Small intestine (tissue), 7 donors: ENCODE data around the gene ACADL. TPM values are rescaled to one million over a fixed set of nuclear protein-coding genes. Genes with fewer than 3 reads are reported as not detected.
A peak's percentile ranks its signal among the peaks of the same experiment; 100 is the strongest.
"Not testable (repeated sequence)": the region's sequence is repeated elsewhere in the genome, so short reads cannot be mapped to it uniquely, and the experiment has no call there.

ENCODE experiments used
- DNase-seq, 2 donors: peaks; one replicate each; pipeline versions ENCODE4 v3.0.0 to v3.0.0-alpha.2; 2013
- FAIRE-seq: peaks from 2 replicates; lab custom pipeline; 2012; peaks lifted over from hg19 to GRCh38; lab: Jason Lieb, UNC
- H3K27ac ChIP-seq, 3 donors: one replicate each; pipeline ENCODE4 v1.5.1; 2013; ENCODE audit warnings: low read length in 2 of 3, mild to moderate bottlenecking in 2 of 3, control low read depth in 1 of 3, inconsistent platforms in 1 of 3, low read depth in 1 of 3, moderate library complexity in 1 of 3
- H3K27me3 ChIP-seq, 3 donors: one replicate each; pipeline ENCODE4 v1.6.1; 2013; ENCODE audit warnings: low read length in 3 of 3, inconsistent platforms in 1 of 3; ENCODE audit not compliant: control insufficient read depth in 3 of 3, insufficient read depth in 3 of 3
- H3K36me3 ChIP-seq, 3 donors: one replicate each; pipeline ENCODE4 v1.6.1; 2013; ENCODE audit warnings: low read length in 3 of 3, inconsistent platforms in 1 of 3, low read depth in 1 of 3, mild to moderate bottlenecking in 1 of 3, moderate library complexity in 1 of 3; ENCODE audit not compliant: control insufficient read depth in 3 of 3, insufficient read depth in 2 of 3
- H3K4me1 ChIP-seq, 3 donors: one replicate each; pipeline ENCODE4 v1.6.1; 2013; ENCODE audit warnings: low read length in 2 of 3, inconsistent platforms in 1 of 3, low read depth in 1 of 3, mild to moderate bottlenecking in 1 of 3, moderate library complexity in 1 of 3; ENCODE audit not compliant: control insufficient read depth in 3 of 3, insufficient read depth in 2 of 3
- H3K4me3 ChIP-seq, 3 donors: one replicate each; pipeline ENCODE4 v1.5.1; 2013; ENCODE audit warnings: low read length in 3 of 3, control low read depth in 1 of 3, inconsistent platforms in 1 of 3, low read depth in 1 of 3, mild to moderate bottlenecking in 1 of 3, moderate library complexity in 1 of 3
- H3K9me3 ChIP-seq, 2 donors: one replicate each; pipeline ENCODE4 v1.6.1; 2013; ENCODE audit warnings: low read depth in 1 of 2, low read length in 1 of 2; ENCODE audit not compliant: control insufficient read depth in 2 of 2, insufficient read depth in 1 of 2
- WGBS, 3 donors: extraction: QIAGEN DNeasy Blood & Tissue Kit; methylation state at CpG; one replicate each; pipeline ENCODE4 v1.1.7; 2013; 5-methylcytosine and 5-hydroxymethylcytosine counted together
- polyA plus RNA-seq, 4 donors: library from polyadenylated mRNA; stranded (reverse) in 3 of 4; unstranded in 1 of 4; fragments of 200-250 nt in 3 of 4; fragments of 120-200 nt in 1 of 4; gene quantifications; one replicate each; pipeline versions ENCODE4 v1.2.1 to v1.2.3, GENCODE V29; 2013
- donor health status: healthy with polysubstance abuse.
- donor health status: control.
- donor health status: control.
- donor health status: Bipolar disorder and iron deficiency.
- donor health status: healthy.

ACADL gene
- polyA plus RNA-seq, 4 donors: 0.16 to 6.4 TPM; not detected in 2

GRCh38 chr2:210181606-210182088 lies 43.6 kb downstream of the ACADL start:
- H3K27me3 ChIP-seq, FAIRE-seq, DNase-seq, H3K36me3 ChIP-seq, H3K4me3 ChIP-seq, H3K27ac ChIP-seq, H3K4me1 ChIP-seq, H3K9me3 ChIP-seq: not testable (repeated sequence)
- 42 to 55% (median 50%) methylated on average over 12 of the region's 12 CpGs for WGBS, 3 donors

GRCh38 chr2:210181033-210181605 lies 44.1 kb downstream of the ACADL start:
- H3K9me3 ChIP-seq, H3K27me3 ChIP-seq, H3K36me3 ChIP-seq, FAIRE-seq, H3K27ac ChIP-seq, H3K4me3 ChIP-seq, DNase-seq, H3K4me1 ChIP-seq: not testable (repeated sequence)
- 53 to 63% (median 56%) methylated on average over 3 of the region's 3 CpGs for WGBS, 3 donors

- Histone ChIP-seq H3K27me3 (no peaks in the 10 kb centered on the region), H3K36me3 (no peaks in the 10 kb centered on the region), H3K4me3 (no peak overlapping the region), H3K27ac (no peak overlapping the region), H3K9me3 (peaks cover 0 to 7% of the 10 kb centered on the region in 2 donors), H3K4me1 (no peaks in the 10 kb centered on the region)
- FAIRE-seq: no peak
- 92 to 100% (median 97%) methylated on average over 1 of the region's 1 CpG for WGBS, 3 donors
- no peak for DNase-seq
Observed at GRCh38 chr2:210180477-210180876, 44.8 kb downstream of the ACADL start.

GRCh38 chr2:210179351-210179990 lies 45.8 kb downstream of the ACADL start:
- Histone ChIP-seq H3K27me3 (no peaks in the 10 kb centered on the region), H3K4me3 (no peak overlapping the region), H3K9me3 (no peaks in the 10 kb centered on the region), H3K4me1 (no peaks in the 10 kb centered on the region), H3K36me3 (no peaks in the 10 kb centered on the region), H3K27ac (no peak overlapping the region)
- DNase-seq (no peak), FAIRE-seq (no peak)

- no peaks in the 10 kb centered on the region for H3K27me3 ChIP-seq
- WGBS, 3 donors: 74 to 94% (median 88%) methylated on average over 1 of the region's 1 CpG
- H3K27ac ChIP-seq: no peak overlapping the region
- FAIRE-seq (no peak), DNase-seq (no peak)
- no peaks in the 10 kb centered on the region for H3K9me3 ChIP-seq
- no peaks in the 10 kb centered on the region for H3K4me1 ChIP-seq
- H3K4me3 ChIP-seq: no peak overlapping the region
- no peaks in the 10 kb centered on the region for H3K36me3 ChIP-seq
Observed at GRCh38 chr2:210177769-210178168, 47.5 kb downstream of the ACADL start.

GRCh38 chr2:210177115-210177514 lies 48.1 kb downstream of the ACADL start:
- FAIRE-seq, H3K9me3 ChIP-seq, H3K4me3 ChIP-seq, H3K27me3 ChIP-seq, DNase-seq, H3K4me1 ChIP-seq, H3K36me3 ChIP-seq, H3K27ac ChIP-seq: not testable (repeated sequence)
- WGBS, 3 donors: 97 to 100% (median 98%) methylated on average over 1 of the region's 1 CpG

- Histone ChIP-seq H3K36me3 (no peaks in the 10 kb centered on the region), H3K27ac (no peak overlapping the region), H3K9me3 (no peaks in the 10 kb centered on the region), H3K4me3 (no peak overlapping the region), H3K27me3 (no peaks in the 10 kb centered on the region), H3K4me1 (no peaks in the 10 kb centered on the region)
- FAIRE-seq (no peak), DNase-seq (no peak)
Observed at GRCh38 chr2:210174086-210174485, 51.2 kb downstream of the ACADL start.

- FAIRE-seq (no peak), DNase-seq (no peak)
- H3K9me3 ChIP-seq: no peaks in the 10 kb centered on the region
- no peaks in the 10 kb centered on the region for H3K4me1 ChIP-seq
- peak overlapping the region; percentile 60 to 78 (median 71) for H3K4me3 ChIP-seq
- H3K27me3 ChIP-seq: no peaks in the 10 kb centered on the region
- peak overlapping the region in 2 of 3 donors; percentile 89 to 93 for H3K27ac ChIP-seq
- WGBS, 3 donors: 3 to 19% (median 9%) methylated on average over 8 of the region's 8 CpGs
- H3K36me3 ChIP-seq: no peaks in the 10 kb centered on the region
Observed at GRCh38 chr2:210172219-210172575, 53.0 kb downstream of the ACADL start.
